Fibroblast of lung (primary cell): ENCODE data around the gene OSBPL1A. TPM values are rescaled to one million over a fixed set of nuclear protein-coding genes. Genes with fewer than 3 reads are reported as not detected.
A peak's percentile ranks its signal among the peaks of the same experiment; 100 is the strongest.
"Not testable (repeated sequence)": the region's sequence is repeated elsewhere in the genome, so short reads cannot be mapped to it uniquely, and the experiment has no call there.

Source experiments
- DNase-seq, 2 donors: peaks; one replicate each; pipeline versions ENCODE4 v3.0.0 to v3.0.0-alpha.2; 2010; ENCODE audit warnings: low read depth in 2 of 2
- H2AFZ ChIP-seq: 2 replicates; pipeline ENCODE4 v1.5.1; 2012; ENCODE audit warnings: low read length, control low read depth, inconsistent platforms
- H3K27ac ChIP-seq: 2 replicates; pipeline ENCODE4 v1.5.1; 2011; ENCODE audit warnings: low read length, control low read depth; ENCODE audit not compliant: insufficient read depth
- H3K27me3 ChIP-seq: 2 replicates; pipeline ENCODE4 v1.5.1; 2011; ENCODE audit warnings: mild to moderate bottlenecking, low read length; ENCODE audit not compliant: control insufficient read depth, insufficient read depth
- H3K36me3 ChIP-seq: 2 replicates; pipeline ENCODE4 v1.5.1; 2011; ENCODE audit warnings: low read length; ENCODE audit not compliant: control insufficient read depth, insufficient read depth
- H3K4me1 ChIP-seq: 2 replicates; pipeline ENCODE4 v1.5.1; 2011; ENCODE audit warnings: low read length; ENCODE audit not compliant: control insufficient read depth, insufficient read depth; ENCODE audit errors: extremely low read depth
- H3K4me2 ChIP-seq: 2 replicates; pipeline ENCODE4 v1.5.1; 2011; ENCODE audit warnings: low read length, control low read depth; ENCODE audit not compliant: insufficient read depth; ENCODE audit errors: extremely low read depth
- H3K4me3 ChIP-seq, 4 experiments: fragments of 200-600 bp in 1 of 4; sonication (generic) in 1 of 4; replicated peaks in 1 of 4; 2 replicates each; pipeline ENCODE4 v1.5.1; 2011 to 2016; ENCODE audit warnings: low read length in 4 of 4, low read depth in 3 of 4, mild to moderate bottlenecking in 3 of 4, control low read depth in 2 of 4, inconsistent platforms in 1 of 4, mixed read lengths in 1 of 4; ENCODE audit not compliant: insufficient read depth in 1 of 4; ENCODE audit errors: control extremely low read depth in 1 of 4
- H3K79me2 ChIP-seq: 2 replicates; pipeline ENCODE4 v1.5.1; 2012; ENCODE audit warnings: mild to moderate bottlenecking, low read length, inconsistent platforms; ENCODE audit not compliant: control insufficient read depth, insufficient read depth
- H3K9ac ChIP-seq: 2 replicates; pipeline ENCODE4 v1.5.1; 2011; ENCODE audit warnings: mild to moderate bottlenecking, low read length, control low read depth; ENCODE audit not compliant: insufficient read depth
- H3K9me3 ChIP-seq: 2 replicates; pipeline ENCODE4 v1.5.1; 2012; ENCODE audit warnings: low read depth, low read length; ENCODE audit not compliant: control insufficient read depth, insufficient read depth
- H4K20me1 ChIP-seq: 2 replicates; pipeline ENCODE4 v1.5.1; 2011; ENCODE audit warnings: low read length; ENCODE audit not compliant: control insufficient read depth, insufficient read depth; ENCODE audit errors: extremely low read depth
- EZH2 ChIP-seq: IDR thresholded peaks from 2 replicates; pipeline ENCODE4 v1.5.1; 2012; ENCODE audit warnings: low read length, control low read depth, mild to moderate bottlenecking; ENCODE audit errors: missing control alignments
- polyA plus RNA-seq, 2 donors: library from polyadenylated mRNA; depleted of rRNA in 1 of 2; stranded (reverse) in 1 of 2; unstranded in 1 of 2; fragments of >200 nt; gene quantifications; 2 replicates each; pipeline ENCODE4 v1.2.1, GENCODE V29; 2011 to 2012; ENCODE audit warnings: missing spikeins in 1 of 2
- total RNA-seq: library from RNA; depleted of rRNA; stranded (reverse); fragments of >200 nt; gene quantifications from 2 replicates; pipeline ENCODE4 v1.2.1, GENCODE V29; 2014
- TF ChIP-seq, protein P1 (sequence below), 2 donors: IDR thresholded peaks in 1 of 2; conservative IDR thresholded peaks in 1 of 2; 1 replicate in 1 of 2; 2 replicates in 1 of 2; pipeline ENCODE4 v1.5.1; 2011 to 2012; ENCODE audit warnings: low read length in 2 of 2, control low read depth in 1 of 2, inconsistent platforms in 1 of 2, low read depth in 1 of 2, mild to moderate bottlenecking in 1 of 2

The OSBPL1A gene
- total and polyA plus RNA-seq, 2 donors (not counting 1 experiment from before 2014, with no cell fraction given), result 67.5 to 73.3 TPM

DNA sequence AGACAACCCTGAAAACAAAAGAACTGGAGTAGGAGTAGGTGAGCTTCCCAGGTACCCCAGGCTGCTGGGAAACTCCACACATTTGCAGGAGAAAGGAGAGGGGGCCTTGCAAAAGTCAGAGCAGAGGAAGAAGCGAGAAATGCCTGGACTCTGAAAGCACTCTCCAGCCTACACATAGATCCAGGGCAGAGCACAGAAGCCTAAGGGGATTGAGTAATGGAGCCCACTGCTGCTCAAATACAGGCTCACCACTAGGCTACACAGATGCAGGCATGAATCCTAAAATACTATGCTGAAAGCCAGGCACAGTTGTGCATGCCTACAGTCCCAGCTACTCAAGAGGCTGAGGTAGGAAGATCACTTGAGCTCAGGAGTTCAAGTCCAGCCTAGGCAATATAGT, 33.4 kb downstream of the OSBPL1A start:
- Histone ChIP-seq H3K4me3 (no peak overlapping the region), H4K20me1 (no peaks in the 10 kb centered on the region), H3K36me3 (no peaks in the 10 kb centered on the region), H3K79me2 (no peaks in the 10 kb centered on the region), H3K9ac (no peak overlapping the region), H3K27ac (no peak overlapping the region), H3K4me1 (no peaks in the 10 kb centered on the region), H3K9me3 (no peaks in the 10 kb centered on the region), H2AFZ (no peak overlapping the region), H3K4me2 (no peak overlapping the region), H3K27me3 (no peaks in the 10 kb centered on the region)
- TF ChIP-seq, protein P1, sequence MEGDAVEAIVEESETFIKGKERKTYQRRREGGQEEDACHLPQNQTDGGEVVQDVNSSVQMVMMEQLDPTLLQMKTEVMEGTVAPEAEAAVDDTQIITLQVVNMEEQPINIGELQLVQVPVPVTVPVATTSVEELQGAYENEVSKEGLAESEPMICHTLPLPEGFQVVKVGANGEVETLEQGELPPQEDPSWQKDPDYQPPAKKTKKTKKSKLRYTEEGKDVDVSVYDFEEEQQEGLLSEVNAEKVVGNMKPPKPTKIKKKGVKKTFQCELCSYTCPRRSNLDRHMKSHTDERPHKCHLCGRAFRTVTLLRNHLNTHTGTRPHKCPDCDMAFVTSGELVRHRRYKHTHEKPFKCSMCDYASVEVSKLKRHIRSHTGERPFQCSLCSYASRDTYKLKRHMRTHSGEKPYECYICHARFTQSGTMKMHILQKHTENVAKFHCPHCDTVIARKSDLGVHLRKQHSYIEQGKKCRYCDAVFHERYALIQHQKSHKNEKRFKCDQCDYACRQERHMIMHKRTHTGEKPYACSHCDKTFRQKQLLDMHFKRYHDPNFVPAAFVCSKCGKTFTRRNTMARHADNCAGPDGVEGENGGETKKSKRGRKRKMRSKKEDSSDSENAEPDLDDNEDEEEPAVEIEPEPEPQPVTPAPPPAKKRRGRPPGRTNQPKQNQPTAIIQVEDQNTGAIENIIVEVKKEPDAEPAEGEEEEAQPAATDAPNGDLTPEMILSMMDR (conservative IDR thresholded peaks at IDR 0.05 in 1 of 2, IDR thresholded peaks at IDR 0.05 in 1 of 2; ENCODE audit: low read depth in 1 of 2, low read length in 2 of 2), result no peak
- no peak for TF ChIP-seq EZH2
- DNase-seq, result no peak

DNA sequence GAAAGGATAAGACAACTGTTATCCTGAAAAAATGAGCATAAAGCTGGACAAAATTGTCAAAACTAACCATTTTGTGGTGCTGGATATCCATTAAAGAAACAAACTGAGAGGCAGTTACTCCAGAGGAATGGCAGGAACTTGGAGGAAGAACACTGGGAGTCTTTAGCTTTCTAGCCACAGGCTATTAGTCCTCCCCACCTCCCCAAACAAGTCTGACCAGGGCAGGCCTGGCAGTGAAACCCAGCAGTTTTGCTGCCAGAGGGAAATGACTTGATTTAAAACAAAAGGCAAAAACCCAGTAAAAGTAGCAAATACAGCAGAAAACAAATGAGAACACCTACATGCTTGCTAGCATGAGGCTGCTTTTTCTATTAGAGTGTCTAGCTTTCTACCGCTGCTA, 34.9 kb downstream of the OSBPL1A start:
- no peak overlapping the region for H3K9ac ChIP-seq
- H3K27ac ChIP-seq, result no peak overlapping the region
- H3K4me3 ChIP-seq, result no peak overlapping the region
- no peaks in the 10 kb centered on the region for H4K20me1 ChIP-seq
- no peaks in the 10 kb centered on the region for H3K4me1 ChIP-seq
- no peak overlapping the region for H3K4me2 ChIP-seq
- no peaks in the 10 kb centered on the region for H3K36me3 ChIP-seq
- no peaks in the 10 kb centered on the region for H3K79me2 ChIP-seq
- peak in 1 of 2 donors; percentile 24 for DNase-seq
- H3K9me3 ChIP-seq, result no peaks in the 10 kb centered on the region
- H3K27me3 ChIP-seq, result no peaks in the 10 kb centered on the region
- TF ChIP-seq, protein P1 (conservative IDR thresholded peaks at IDR 0.05 in 1 of 2, IDR thresholded peaks at IDR 0.05 in 1 of 2; ENCODE audit: low read depth in 1 of 2, low read length in 2 of 2), result no peak
- TF ChIP-seq EZH2, result no peak
- H2AFZ ChIP-seq, result no peak overlapping the region

DNA sequence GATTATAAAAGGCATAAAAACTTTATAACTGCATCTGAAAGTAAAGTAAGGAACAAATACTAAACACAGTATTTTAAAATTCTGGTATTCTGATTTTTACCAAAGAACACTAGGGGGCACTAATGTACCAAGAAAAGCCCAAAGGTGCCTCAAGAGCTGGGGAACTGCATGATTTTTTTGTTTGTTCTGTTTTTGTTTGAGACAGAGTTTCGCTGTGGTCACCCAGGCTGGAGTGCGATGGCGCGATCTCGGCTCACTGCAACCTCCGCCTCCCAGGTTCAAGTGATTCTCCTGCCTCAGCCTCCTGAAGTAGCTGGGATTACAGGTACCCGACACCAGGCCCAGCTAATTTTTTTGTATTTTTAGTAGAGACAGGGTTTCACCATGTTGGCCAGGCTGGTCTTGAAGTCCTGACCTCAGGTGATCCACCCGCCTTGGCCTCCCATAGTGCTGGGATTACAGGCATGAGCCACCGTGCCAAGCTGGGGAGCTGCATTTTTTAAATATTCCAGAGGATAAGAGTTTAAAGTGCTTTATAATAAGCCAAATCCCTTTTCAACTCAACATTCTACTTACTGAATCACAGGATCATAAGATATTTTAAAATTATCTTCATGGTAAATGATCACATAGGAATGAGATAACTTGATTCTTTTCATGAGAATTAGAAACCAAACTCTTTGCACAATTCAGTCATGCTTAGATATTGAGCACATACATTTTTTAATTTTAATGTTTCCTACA, 37.7 kb downstream of the OSBPL1A start:
- not testable (repeated sequence) for H3K9ac ChIP-seq, H3K4me2 ChIP-seq, H3K36me3 ChIP-seq, H3K27ac ChIP-seq, H3K27me3 ChIP-seq, H3K4me1 ChIP-seq, H4K20me1 ChIP-seq, H3K9me3 ChIP-seq, H3K79me2 ChIP-seq, H3K4me3 ChIP-seq, H2AFZ ChIP-seq
- TF ChIP-seq, protein P1 (conservative IDR thresholded peaks at IDR 0.05 in 1 of 2, IDR thresholded peaks at IDR 0.05 in 1 of 2; ENCODE audit: low read depth in 1 of 2, low read length in 2 of 2), result peak; percentile 54 to 55
- peak; percentile 43 to 75 for DNase-seq
